CD4-positive, alpha-beta T cell treated with Interferon gamma for 1 hour (primary cell): ENCODE measurements around the gene PPP2R5A.
"Not testable (repeated sequence)": the region's sequence is repeated elsewhere in the genome, so short reads cannot be mapped to it uniquely, and the experiment has no call there.

Source experiments
- DNase-seq: peaks from one replicate; pipeline ENCODE4 v3.0.0-alpha.2; 2020

The PPP2R5A gene

DNA sequence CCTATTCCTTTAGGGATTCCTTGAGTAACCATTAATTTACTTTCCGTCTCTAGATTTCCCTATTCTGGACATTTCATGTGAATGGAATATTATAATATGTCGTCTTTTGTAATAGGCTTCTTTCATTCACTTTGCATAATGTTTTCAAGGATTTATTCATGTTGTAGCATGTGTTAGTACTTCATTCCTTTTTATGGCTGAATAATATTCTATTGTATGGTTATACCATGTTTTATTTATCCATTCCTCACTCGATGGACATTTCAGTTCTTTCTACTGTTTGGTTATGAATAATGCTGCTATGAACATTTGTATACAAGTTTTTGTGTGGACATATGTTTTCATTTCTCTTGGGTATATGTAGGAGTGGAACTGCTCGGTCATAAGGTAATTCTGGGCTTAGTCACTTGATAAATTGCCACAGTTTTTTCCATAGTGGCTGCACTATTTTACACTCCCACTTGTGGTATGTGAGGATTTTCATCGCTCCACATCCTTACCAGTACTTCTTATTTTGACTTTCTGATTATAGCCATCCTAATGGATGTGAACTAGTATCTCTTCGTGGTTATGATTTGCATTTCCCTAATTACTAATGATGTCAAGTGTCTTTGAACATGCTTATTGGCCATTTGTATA lies 17.7 kb downstream of the PPP2R5A start:
- no peak for DNase-seq

DNA sequence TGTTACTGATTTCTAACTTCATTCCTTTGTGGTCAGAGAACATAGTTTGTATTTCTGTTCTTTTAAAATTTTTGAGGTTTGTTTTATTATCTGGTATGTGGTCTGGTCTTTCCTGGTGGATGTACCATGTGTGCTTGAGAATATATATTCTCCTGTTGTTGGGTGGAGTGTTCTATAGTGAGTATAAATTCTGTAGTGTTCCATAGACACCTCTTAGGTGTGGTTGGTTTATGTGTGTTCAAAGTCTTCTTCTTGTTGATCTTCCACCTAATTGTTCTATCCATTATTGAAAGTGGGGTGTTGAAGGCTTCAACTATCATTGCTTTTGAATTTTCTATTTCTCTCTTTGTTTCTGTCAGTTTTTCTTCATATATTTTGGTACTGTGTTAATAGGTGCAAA lies 20.1 kb downstream of the PPP2R5A start:
- DNase-seq = no peak

DNA sequence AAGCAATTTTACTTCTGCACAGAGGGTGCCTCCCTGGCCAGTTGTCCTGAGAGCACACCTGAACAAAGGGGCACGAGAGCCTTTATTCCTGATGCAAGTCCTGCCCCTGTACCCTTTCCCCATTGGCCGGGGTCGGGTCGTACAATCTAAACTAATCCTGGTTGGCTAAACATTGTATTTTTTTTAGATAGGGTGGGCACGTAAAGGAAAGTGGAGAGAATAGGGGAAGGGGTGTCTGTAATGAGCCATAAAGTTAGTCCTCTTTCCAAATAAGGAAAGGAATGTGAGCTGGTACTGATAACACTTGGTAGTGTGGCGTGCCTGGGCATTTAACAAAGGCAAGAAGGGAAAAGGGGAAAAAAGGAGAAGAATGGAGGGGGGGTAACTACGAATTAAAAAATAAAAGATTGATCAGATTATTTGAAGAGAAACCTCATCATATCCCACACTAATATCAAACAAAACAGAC lies 20.8 kb downstream of the PPP2R5A start:
- not testable (repeated sequence) for DNase-seq

- no peak for DNase-seq
Observed at GRCh38 chr1:212309967-212310366, 24.8 kb downstream of the PPP2R5A start.

DNA sequence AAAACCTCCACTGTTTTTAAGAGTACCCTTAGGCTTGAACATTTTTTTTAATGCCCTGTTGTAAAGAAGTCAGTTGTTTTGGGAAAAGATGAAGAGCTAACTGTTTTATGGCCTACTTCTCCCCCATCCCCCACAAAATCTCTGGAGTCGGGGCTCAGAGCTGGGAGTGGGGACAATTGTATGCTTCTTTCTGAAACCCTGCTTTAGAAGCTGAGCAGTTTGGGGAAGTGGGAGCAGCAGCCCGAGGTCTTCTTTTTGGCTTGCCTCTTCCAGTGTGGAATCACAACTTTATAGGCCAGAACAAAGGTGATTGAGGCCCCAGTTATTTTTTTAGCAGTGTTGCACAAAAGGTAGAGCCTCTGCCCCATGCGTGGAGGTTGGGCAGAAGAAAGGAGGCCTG lies 25.2 kb downstream of the PPP2R5A start:
- no peak for DNase-seq

DNA sequence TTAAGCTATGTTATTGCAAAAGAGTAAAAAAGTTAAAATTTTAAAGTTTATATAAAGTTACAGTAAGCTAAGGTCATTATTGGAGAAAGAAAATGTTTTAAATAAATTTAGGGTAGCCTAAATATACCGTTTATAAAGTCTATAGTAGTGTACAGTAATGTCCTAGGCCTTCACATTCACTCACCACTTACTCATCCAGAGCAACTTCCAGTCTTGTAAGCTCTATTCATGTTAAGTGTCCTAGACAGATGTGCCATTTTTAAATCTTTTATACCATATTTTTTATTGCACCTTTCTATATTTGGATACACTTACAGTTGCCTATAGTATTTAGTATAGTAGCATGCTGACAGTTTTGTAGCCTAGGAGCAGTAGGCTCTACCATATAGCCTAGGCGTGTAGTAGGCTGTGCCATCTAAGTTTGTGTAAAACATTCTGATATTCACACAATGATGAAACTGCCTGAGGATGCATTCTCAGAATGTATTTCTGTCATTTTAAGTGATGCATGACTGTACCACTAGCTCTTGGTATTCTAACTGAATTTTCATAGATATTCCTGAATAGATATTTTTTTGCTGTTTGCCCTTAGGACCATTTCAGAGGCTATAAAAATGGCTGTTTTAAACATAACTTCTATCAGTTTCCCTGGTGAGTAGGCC lies 26.8 kb downstream of the PPP2R5A start:
- DNase-seq = no peak

- DNase-seq = no peak
Observed at GRCh38 chr1:212313616-212314015, 28.4 kb downstream of the PPP2R5A start.

GRCh38 chr1:212315184-212315583 lies 30.0 kb downstream of the PPP2R5A start:
- no peak for DNase-seq

- DNase-seq = no peak
Observed at GRCh38 chr1:212315907-212316306, 30.7 kb downstream of the PPP2R5A start.

GRCh38 chr1:212317916-212318315 lies 32.7 kb downstream of the PPP2R5A start:
- no peak for DNase-seq

- not testable (repeated sequence) for DNase-seq
Observed at GRCh38 chr1:212321031-212321430, 35.8 kb downstream of the PPP2R5A start.

DNA sequence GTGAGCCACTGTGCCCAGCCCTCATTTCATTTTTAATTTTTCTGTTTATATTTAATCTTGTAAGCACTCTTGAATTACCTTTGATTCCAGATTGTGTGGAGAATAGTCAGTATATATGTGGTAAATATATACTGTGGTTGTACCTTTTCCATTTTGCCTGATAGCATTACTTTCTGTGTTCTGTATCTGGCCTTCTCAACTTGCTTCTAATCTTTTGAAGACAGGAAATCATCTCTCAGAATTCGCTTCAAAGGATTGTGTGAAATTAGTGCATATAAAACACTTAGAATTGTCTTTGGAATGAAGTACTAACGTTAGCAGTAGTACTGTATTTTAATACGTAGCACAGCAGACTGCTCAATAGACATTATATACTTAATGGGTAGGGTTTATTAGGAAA lies 37.9 kb downstream of the PPP2R5A start:
- DNase-seq = no peak

GRCh38 chr1:212326541-212326940 lies 41.3 kb downstream of the PPP2R5A start:
- no peak for DNase-seq

DNA sequence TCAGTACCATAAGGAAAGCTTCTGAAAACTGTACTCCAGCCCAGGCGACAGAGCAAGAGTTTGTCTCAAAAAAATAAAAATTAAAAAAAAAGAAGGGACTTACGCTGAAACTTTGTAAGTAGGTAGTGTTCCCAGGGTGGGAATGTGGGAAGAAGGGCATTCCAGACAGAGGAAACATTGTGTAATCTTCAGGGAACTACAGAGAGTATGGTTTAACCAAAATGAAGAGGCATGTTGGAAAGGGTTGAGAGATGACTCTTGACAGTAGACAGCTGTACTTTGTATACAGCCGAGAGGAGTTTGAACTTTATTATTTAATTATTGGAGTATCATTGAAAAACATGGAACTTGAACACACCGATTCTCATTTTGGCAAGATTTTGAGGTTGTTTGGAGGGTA lies 43.0 kb downstream of the PPP2R5A start:
- no peak for DNase-seq

GRCh38 chr1:212329105-212329504 lies 43.9 kb downstream of the PPP2R5A start:
- DNase-seq = no peak

- DNase-seq = no peak
Observed at GRCh38 chr1:212341090-212341489, 55.9 kb downstream of the PPP2R5A start.

DNA sequence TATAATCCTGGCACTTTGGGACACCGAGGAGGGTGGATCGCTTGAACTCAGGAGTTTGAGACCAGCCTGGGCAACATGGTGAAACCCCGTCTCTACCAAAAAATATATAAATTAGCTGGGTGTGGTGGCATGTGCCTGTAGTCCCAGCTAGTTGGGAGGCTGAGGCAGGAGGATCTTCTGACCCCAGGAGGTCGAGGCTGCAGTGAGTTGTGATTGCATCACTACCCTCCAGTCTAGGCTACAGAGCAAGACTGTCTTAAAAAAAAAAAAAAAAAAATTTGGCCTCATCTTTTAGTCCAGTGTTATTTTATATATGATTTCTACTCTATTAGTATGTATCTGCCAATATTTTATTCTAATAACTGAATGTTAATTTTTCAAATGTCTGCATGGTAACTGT lies 59.7 kb downstream of the PPP2R5A start:
- no peak for DNase-seq

DNA sequence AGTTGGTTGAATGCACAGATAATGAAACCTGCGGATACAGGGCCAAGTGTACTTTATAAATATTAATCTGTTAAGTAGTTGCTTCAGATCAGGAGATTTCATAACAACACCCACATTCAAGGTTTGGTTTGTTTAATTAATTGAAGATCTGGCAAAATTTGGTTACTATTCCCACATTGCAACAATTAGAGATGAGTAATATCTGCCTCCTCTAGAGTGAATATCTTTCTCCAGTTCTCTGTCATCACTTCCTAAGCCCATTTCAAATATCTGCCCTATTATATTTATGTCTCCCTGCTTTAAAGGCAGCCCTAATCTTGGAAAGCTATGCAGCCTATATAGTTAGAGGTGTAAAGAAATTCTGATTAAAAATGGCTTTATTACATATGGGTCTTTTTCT lies 61.4 kb downstream of the PPP2R5A start:
- no peak for DNase-seq

- no peak for DNase-seq
Observed at GRCh38 chr1:212351588-212352362, 66.6 kb downstream of the PPP2R5A start.

DNA sequence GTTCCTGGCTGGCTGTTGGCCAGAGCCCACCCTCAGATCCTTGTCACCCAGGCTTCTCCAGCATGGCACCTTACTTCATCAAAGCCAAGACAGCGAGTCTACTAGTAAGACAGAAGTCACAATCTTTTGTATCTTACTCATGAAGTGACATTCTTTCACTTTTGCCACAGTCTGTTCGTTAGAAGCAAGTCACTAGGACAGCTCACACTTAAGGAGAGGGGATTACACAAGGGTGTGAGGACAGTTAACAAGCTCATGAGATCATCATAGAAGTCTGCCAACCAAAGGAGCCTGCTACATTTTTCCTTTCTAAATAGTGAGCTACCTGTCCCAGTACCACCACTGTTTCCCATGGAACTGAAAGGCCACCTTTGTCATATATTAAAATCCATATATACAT lies 68.0 kb downstream of the PPP2R5A start:
- no peak for DNase-seq

- no peak for DNase-seq
Observed at GRCh38 chr1:212354464-212354863, 69.3 kb downstream of the PPP2R5A start.

DNA sequence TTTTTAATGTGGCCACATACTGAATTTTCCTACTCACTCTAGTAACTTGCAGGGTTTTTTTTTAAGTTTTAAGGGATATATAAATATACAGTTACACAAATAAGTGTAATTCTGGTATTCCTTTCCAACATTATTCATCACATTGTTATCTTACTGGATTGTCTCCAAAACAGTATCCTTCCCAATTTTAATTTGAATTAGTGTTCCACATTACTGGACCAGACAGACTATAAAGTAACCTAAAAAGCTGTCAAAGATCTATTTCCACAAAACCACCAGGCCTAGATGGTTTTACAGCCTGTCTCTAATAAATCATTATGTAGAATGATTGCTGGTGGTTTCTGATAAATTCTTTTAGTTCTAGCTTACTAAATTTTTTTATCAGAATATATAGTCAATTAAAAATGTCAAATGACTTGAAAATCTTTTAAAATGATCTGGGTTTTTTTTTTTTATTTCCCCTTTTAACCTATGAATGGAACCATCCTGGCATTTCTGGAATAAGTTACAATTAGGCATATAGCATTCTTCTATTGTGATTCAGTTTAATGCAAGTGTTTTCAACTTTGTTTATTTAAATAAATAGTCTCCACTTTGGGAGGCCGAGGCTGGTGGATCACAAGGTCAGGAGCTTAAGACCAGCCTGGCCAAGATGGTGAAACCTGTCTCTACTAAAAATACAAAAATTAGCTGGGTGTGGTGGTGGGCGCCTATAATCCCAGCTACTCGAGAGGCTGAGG lies 70.2 kb downstream of the PPP2R5A start:
- no peak for DNase-seq

DNA sequence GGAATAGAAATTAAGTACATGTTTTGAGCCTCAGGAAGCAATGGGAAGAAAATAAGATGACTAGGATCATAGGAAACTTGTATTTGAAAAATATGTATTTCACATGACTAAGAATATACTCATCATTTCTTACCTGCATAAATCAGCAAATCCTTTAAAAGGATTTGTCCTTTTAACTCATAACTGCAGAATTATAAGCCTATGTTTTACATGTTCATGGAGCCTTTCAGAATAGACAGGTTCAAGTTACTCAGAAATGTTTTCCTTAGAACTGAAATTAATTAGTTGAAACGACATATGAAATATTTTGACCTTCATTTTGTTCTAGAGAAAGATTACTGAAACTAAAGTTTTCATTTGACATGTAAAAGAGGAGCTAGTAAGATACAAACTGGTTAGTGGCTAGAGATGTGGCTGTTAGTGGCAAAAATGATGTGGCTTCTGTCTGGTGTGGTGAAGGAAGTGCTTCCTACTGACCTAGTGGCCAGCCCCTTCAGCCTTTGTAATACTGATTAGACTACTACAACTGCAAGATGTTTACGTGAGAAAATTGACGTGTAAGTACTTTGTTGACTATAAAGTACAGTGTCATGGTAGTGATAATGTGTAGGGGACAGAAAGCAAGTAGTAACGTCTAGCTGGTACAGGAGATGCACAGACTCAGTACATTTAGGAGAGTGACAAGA lies 74.7 kb downstream of the PPP2R5A start:
- no peak for DNase-seq
